KOPT-K1 (cell line): ENCODE results near the gene ZDHHC14.
"Not testable (repeated sequence)": the region's sequence is repeated elsewhere in the genome, so short reads cannot be mapped to it uniquely, and the experiment has no call there.

Experiments used
- H3K27ac ChIP-seq: fragments of 200-600 bp; sonication (generic); 2 replicates; pipeline ENCODE4 v1.5.1; 2016; ENCODE audit warnings: antibody characterized with exemption, mild to moderate bottlenecking, low read depth, low read length; ENCODE audit not compliant: poor library complexity, severe bottlenecking
- H3K36me3 ChIP-seq: fragments of 200-600 bp; sonication (generic); 2 replicates; pipeline ENCODE4 v1.5.1; 2017; ENCODE audit warnings: antibody characterized with exemption, mild to moderate bottlenecking, low read length, moderate library complexity; ENCODE audit not compliant: insufficient read depth
- H3K9me3 ChIP-seq: fragments of 200-600 bp; sonication (generic); 2 replicates; pipeline ENCODE4 v1.5.1; 2017; ENCODE audit warnings: antibody characterized with exemption, low read length, mild to moderate bottlenecking; ENCODE audit not compliant: insufficient read depth, poor library complexity, severe bottlenecking

ZDHHC14 gene

DNA sequence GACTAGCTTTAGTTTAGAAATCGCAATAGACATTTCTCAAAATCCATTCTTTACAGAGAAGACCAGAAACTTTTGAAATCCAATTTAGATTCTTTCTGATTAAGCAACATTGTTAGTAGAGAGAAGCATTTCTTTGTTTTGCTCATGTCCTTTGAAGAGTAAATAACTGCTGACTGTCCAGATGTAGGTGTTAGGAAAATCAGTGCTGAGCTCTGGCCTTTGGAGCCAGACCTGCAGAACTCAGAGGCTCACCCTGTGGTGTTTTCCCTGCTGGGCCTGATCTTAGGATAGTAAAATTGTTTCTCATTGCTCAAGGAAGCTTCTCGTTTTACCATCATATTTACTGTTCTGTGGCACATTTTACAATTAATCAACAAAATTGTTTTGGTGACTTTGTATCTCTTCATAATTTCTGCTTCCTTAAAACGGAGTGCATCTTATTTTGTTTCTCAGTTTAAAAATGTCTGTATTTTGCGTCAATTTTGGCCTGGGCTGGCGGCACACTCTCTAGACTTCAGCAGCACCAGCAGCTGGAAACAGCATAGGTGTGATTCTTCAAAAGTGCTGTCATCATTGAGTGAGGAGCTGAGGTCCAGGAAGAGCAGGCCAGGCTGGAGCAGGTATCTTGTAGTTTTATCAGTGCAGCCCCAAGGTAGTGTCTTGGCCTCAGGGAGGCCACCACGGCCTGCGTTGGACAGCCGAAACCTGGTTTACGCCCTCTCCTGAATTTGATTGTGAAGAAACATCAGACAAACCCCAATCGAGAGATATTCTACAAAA lies 8.3 kb upstream of the ZDHHC14 start:
- Histone ChIP-seq H3K36me3 (no peaks in the 10 kb centered on the region), H3K27ac (no peak overlapping the region), H3K9me3 (no peaks in the 10 kb centered on the region)

DNA sequence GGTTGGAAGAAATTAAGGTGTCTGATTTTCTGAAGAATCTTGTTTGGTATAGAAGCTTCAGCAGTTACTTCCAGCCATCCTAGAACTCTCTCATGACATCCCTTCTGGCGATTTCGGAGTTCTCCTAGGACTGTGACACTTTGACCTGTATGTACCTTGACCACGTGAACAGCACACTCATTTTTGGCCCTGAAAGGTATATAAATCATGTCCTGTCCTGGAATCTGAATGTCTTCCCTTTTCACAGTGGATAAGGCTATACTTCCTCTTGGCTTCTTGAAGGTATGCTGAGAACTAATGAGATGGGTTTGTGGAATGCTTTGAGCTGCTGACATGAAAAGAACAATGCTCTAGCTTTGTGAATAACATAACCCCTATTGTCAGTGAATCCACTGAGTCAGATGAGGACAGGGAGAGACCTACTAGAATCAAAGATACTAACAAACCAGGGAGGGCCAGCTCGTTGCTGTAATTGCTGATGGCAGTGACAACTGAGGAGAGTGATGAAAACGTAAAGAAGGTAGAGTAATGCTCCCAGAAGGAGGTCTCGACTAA lies 6.0 kb upstream of the ZDHHC14 start:
- no peaks in the 10 kb centered on the region for H3K9me3 ChIP-seq
- H3K27ac ChIP-seq, result no peak overlapping the region
- no peaks in the 10 kb centered on the region for H3K36me3 ChIP-seq

DNA sequence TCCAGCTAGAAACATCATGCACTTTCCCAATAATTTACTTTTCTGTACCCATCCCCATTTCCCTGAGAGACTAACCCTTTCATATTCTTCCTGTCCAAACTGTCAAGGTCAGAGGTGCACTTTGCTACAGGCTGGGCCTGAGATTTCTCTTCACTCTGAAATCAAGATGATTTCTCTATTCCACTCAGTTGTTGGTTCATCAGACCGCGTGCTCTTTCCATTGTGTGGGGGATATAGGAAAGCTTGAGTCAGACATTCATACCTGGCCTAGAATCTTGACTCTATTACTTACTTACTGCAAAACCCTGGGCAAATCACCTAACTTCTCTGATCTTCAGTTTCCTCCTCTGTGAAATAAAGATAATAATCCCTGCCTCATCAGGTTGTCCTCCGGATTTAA lies 4.7 kb upstream of the ZDHHC14 start:
- no peaks in the 10 kb centered on the region for H3K9me3 ChIP-seq
- no peak overlapping the region for H3K27ac ChIP-seq
- no peaks in the 10 kb centered on the region for H3K36me3 ChIP-seq

DNA sequence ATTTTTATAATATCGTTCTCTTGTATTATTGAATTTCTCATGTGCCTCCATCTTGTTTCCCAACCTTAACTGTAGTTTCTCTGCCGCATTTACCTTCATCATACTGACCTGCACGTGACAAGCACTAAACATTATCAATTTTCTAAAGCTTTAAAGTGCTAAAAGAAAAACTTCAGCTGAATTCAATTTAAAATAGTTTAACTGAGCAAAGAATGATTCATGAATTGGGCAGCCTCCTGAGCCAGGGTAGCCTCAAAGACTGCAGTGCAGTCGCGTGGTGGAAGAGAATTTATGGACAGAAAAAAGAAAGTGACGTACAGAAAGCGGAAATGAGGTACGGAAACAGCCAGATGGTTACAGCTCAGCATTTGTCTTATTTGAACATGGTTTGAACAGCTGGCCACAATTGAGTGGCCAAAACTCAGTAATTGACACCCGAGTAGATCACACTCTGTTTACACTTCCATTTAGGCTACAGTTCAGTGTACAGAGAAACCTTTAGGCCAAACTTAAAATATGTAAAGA lies 4.2 kb upstream of the ZDHHC14 start:
- Histone ChIP-seq H3K36me3 (no peaks in the 10 kb centered on the region), H3K9me3 (no peaks in the 10 kb centered on the region), H3K27ac (no peak overlapping the region)

- H3K9me3 ChIP-seq, result no peaks in the 10 kb centered on the region
- H3K27ac ChIP-seq, result peak overlapping the region; percentile 72
These were observed 1.1 kb upstream of the ZDHHC14 start for GRCh38 chr6:157379656-157380457.

GRCh38 chr6:157380458-157380778 lies 572 bp upstream of the ZDHHC14 start:
- no peaks in the 10 kb centered on the region for H3K9me3 ChIP-seq
- peak overlapping the region; percentile 72 for H3K27ac ChIP-seq
- H3K36me3 ChIP-seq, result no peaks in the 10 kb centered on the region

More at GRCh38 chr6:157379656-157380457, 1.1 kb upstream of the ZDHHC14 start:
- H3K36me3 ChIP-seq, result no peaks in the 10 kb centered on the region

- H3K9me3 ChIP-seq, result no peaks in the 10 kb centered on the region
- no peaks in the 10 kb centered on the region for H3K36me3 ChIP-seq
- H3K27ac ChIP-seq, result no peak overlapping the region
These were observed 936 bp downstream of the ZDHHC14 start for GRCh38 chr6:157381631-157382621.

- Histone ChIP-seq H3K36me3 (no peaks in the 10 kb centered on the region), H3K27ac (no peak overlapping the region), H3K9me3 (no peaks in the 10 kb centered on the region)
These were observed 1.8 kb downstream of the ZDHHC14 start for GRCh38 chr6:157382821-157383220.

- H3K9me3 ChIP-seq, result no peaks in the 10 kb centered on the region
- no peak overlapping the region for H3K27ac ChIP-seq
- no peaks in the 10 kb centered on the region for H3K36me3 ChIP-seq
These were observed 2.5 kb downstream of the ZDHHC14 start for GRCh38 chr6:157383471-157383870.

GRCh38 chr6:157384962-157385361 lies 4.0 kb downstream of the ZDHHC14 start:
- H3K9me3 ChIP-seq, H3K27ac ChIP-seq, H3K36me3 ChIP-seq: not testable (repeated sequence)

DNA sequence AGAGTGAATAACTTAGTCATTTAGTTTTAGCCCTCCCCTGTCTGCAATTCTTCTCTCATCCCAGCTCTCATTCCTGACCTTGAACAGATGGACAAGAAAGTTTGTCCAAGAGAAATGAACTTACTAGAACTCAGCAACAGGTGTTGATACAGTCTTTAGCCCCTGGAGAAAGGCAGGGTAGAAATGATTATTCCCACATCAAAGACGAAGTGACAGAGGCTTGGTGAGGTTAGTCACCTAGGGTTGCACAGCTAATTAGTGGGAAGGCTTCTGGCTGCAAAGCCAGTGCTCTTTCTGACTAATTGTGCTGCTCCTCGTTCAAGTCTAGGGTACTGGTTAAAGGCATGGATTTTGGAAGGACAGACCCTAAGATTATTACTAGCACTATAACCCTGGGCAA lies 4.5 kb downstream of the ZDHHC14 start:
- Histone ChIP-seq H3K9me3 (peaks cover 7% of the 10 kb centered on the region), H3K27ac (no peak overlapping the region), H3K36me3 (no peaks in the 10 kb centered on the region)

DNA sequence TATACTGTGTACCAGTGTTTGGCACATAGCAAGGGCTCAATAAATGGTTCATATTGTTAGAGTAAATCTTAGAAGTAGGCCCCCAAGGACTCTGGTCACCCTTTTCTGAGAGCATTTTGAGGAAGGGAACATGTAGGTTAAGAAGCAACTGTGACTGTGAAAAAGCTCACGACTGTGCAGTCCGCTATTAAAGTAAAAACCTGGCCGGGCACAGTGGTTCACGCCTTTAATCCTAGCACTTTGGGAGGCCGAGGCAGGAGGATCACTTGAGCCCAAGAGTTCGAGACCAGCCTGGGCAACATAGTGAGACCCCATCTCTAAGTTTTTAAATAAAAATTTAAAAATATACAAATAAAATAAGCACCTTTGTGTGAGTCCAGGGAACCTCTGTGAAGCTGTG lies 5.0 kb downstream of the ZDHHC14 start:
- Histone ChIP-seq H3K9me3 (peaks cover 12% of the 10 kb centered on the region), H3K27ac (no peak overlapping the region), H3K36me3 (no peaks in the 10 kb centered on the region)

DNA sequence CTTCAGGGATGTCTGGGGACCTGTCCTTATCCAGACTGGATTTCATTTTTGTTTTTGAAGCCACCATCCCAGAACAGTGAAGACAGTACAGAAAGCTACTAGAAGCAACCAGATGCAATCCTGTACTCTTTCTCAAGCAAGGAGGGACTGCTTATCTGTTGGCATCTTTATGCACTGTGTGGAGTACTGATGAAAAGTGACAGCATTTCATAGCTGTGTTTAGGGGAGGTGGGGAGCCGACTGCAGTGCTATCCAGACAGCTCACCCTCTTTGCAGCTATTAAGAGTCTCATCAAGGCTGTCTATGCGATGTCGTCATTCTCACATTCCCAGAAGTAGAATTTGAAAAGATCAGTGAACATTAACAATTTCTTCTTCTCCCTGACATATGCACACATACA lies 5.5 kb downstream of the ZDHHC14 start:
- H3K36me3 ChIP-seq, result no peaks in the 10 kb centered on the region
- H3K9me3 ChIP-seq, result peaks cover 16% of the 10 kb centered on the region
- H3K27ac ChIP-seq, result no peak overlapping the region

- Histone ChIP-seq H3K9me3 (peaks cover 19% of the 10 kb centered on the region), H3K27ac (no peak overlapping the region), H3K36me3 (no peaks in the 10 kb centered on the region)
These were observed 7.9 kb downstream of the ZDHHC14 start for GRCh38 chr6:157388924-157389323.
